ENCODE measurements around the gene KCNQ5. TPM values are rescaled to one million over a fixed set of nuclear protein-coding genes. Genes with fewer than 3 reads are reported as not detected.

The KCNQ5 gene
- total and polyA plus RNA-seq, 12 donors, result 0.10 to 3.6 (median 0.52) TPM

GRCh38 chr6:72631480-72631879 lies 9.6 kb downstream of the KCNQ5 start:
- H3K27ac ChIP-seq, result no peak overlapping the region
- no peak overlapping the region for H3K4me3 ChIP-seq
- no peaks in the 10 kb centered on the region for H3K36me3 ChIP-seq (replicated peaks in 1 of 2)
- H3K9me3 ChIP-seq (replicated peaks in 1 of 3), result no peaks in the 10 kb centered on the region
- H3K27me3 ChIP-seq, result no peaks in the 10 kb centered on the region
- H3K4me1 ChIP-seq (replicated peaks in 1 of 2), result no peaks in the 10 kb centered on the region
- TF ChIP-seq POLR2A (IDR thresholded peaks at IDR 0.05) (no peak), CTCF (IDR thresholded peaks at IDR 0.05) (no peak)
- intact Hi-C loops (cut with DNase I), result no loop called here
- no peak for DNase-seq

DNA sequence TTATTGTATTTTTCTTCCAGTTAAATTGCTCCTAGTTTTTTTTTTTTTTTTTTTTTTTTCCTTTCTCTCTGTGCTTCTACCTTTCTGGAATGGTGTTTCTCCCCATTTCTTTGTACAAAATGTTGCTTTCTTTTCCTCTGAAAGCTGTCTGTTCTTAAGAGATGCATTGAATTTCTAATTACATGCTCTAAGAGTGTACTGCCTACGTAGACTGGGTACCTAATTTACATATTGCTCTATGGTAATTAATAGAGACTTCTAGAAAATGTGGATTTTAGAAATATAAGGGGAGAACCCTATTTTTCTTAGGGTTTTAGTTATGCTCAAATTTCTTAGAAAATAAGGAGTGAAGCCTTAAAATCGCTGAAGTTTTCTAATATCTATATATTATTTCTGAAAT lies 13.8 kb downstream of the KCNQ5 start:
- Histone ChIP-seq H3K4me1 (replicated peaks in 1 of 2) (no peaks in the 10 kb centered on the region), H3K9me3 (replicated peaks in 1 of 3) (no peaks in the 10 kb centered on the region), H3K27ac (no peak overlapping the region), H3K27me3 (no peaks in the 10 kb centered on the region), H3K36me3 (replicated peaks in 1 of 2) (no peaks in the 10 kb centered on the region), H3K4me3 (no peak overlapping the region)
- no peak for DNase-seq
- 70 to 77% (median 73%) methylated on average over 2 of the region's 2 CpGs for WGBS, 4 donors
- TF ChIP-seq CTCF (IDR thresholded peaks at IDR 0.05), result no peak
- intact Hi-C loops (cut with DNase I), result no loop called here

GRCh38 chr6:72636215-72636614 lies 14.4 kb downstream of the KCNQ5 start:
- no peak overlapping the region for H3K4me3 ChIP-seq
- no peak for DNase-seq
- no peaks in the 10 kb centered on the region for H3K4me1 ChIP-seq (replicated peaks in 1 of 2)
- intact Hi-C loops (cut with DNase I), result no loop called here
- no peaks in the 10 kb centered on the region for H3K9me3 ChIP-seq (replicated peaks in 1 of 3)
- H3K36me3 ChIP-seq (replicated peaks in 1 of 2), result no peaks in the 10 kb centered on the region
- no peaks in the 10 kb centered on the region for H3K27me3 ChIP-seq
- H3K27ac ChIP-seq, result no peak overlapping the region
- TF ChIP-seq POLR2A (IDR thresholded peaks at IDR 0.05) (no peak), CTCF (IDR thresholded peaks at IDR 0.05) (no peak)
- 57 to 75% (median 69%) methylated on average over 2 of the region's 2 CpGs for WGBS, 4 donors

- TF ChIP-seq CTCF (IDR thresholded peaks at IDR 0.05), result no peak
- no peak for TF ChIP-seq POLR2A (IDR thresholded peaks at IDR 0.05)
- no peak overlapping the region for H3K27ac ChIP-seq
- intact Hi-C loops (cut with DNase I), result no loop called here
- no peak for DNase-seq
- H3K9me3 ChIP-seq (replicated peaks in 1 of 3), result no peaks in the 10 kb centered on the region
- 53 to 77% (median 67%) methylated on average over 3 of the region's 3 CpGs for WGBS, 4 donors
- H3K27me3 ChIP-seq, result no peaks in the 10 kb centered on the region
- no peaks in the 10 kb centered on the region for H3K36me3 ChIP-seq (replicated peaks in 1 of 2)
- H3K4me3 ChIP-seq, result no peak overlapping the region
- H3K4me1 ChIP-seq (replicated peaks in 1 of 2), result no peaks in the 10 kb centered on the region
Measured at GRCh38 chr6:72636786-72637185, 14.9 kb downstream of the KCNQ5 start.
